Trophoblast cell (in vitro differentiated cells and primary cell): ENCODE measurements around the gene INSM2. TPM values are rescaled to one million over a fixed set of nuclear protein-coding genes. Genes with fewer than 3 reads are reported as not detected.

Source experiments
- DNase-seq, 2 donors: peaks; one replicate each; pipeline ENCODE4 v3.0.0-alpha.2; 2016
- H2AFZ ChIP-seq: 2 replicates; pipeline ENCODE4 v1.6.1; 2013; ENCODE audit warnings: low read length, moderate library complexity, mild to moderate bottlenecking; ENCODE audit not compliant: insufficient read depth, poor library complexity
- H2AK5ac ChIP-seq: 2 replicates; pipeline ENCODE4 v1.6.1; 2013; ENCODE audit warnings: mild to moderate bottlenecking, low read length
- H2BK120ac ChIP-seq: 2 replicates; pipeline ENCODE4 v1.6.1; 2013; ENCODE audit warnings: low read length, mild to moderate bottlenecking, moderate library complexity; ENCODE audit not compliant: insufficient read depth, poor library complexity
- H2BK12ac ChIP-seq: 2 replicates; pipeline ENCODE4 v1.6.1; 2013; ENCODE audit warnings: mild to moderate bottlenecking, low read length, moderate library complexity
- H2BK5ac ChIP-seq: 2 replicates; pipeline ENCODE4 v1.6.1; 2013; ENCODE audit warnings: low read length, low read depth, moderate library complexity, mild to moderate bottlenecking; ENCODE audit not compliant: poor library complexity
- H3K14ac ChIP-seq: 2 replicates; pipeline ENCODE4 v1.6.1; 2013; ENCODE audit warnings: mild to moderate bottlenecking, low read length
- H3K18ac ChIP-seq: 2 replicates; pipeline ENCODE4 v1.6.1; 2013; ENCODE audit warnings: mild to moderate bottlenecking, low read length
- H3K23ac ChIP-seq: 2 replicates; pipeline ENCODE4 v1.6.1; 2013; ENCODE audit warnings: low read length
- H3K27ac ChIP-seq: 2 replicates; pipeline ENCODE4 v1.5.1; 2013; ENCODE audit warnings: low read depth, mild to moderate bottlenecking, inconsistent platforms, low read length, moderate library complexity
- H3K27me3 ChIP-seq: 2 replicates; pipeline ENCODE4 v1.6.1; 2013; ENCODE audit warnings: inconsistent platforms, mild to moderate bottlenecking, low read length, moderate library complexity; ENCODE audit not compliant: insufficient read depth
- H3K36me3 ChIP-seq, 2 experiments: 1 replicate in 1 of 2; 2 replicates in 1 of 2; pipeline ENCODE4 v1.6.1; 2013; ENCODE audit warnings: low read length in 2 of 2, mild to moderate bottlenecking in 2 of 2, moderate library complexity in 1 of 2; ENCODE audit not compliant: insufficient read depth in 2 of 2, control insufficient read depth in 1 of 2
- H3K4ac ChIP-seq: 2 replicates; pipeline ENCODE4 v1.6.1; 2013; ENCODE audit warnings: low read depth, mild to moderate bottlenecking, low read length, moderate library complexity
- H3K4me1 ChIP-seq, 2 experiments: 1 replicate in 1 of 2; 2 replicates in 1 of 2; pipeline ENCODE4 v1.6.1; 2013; ENCODE audit warnings: low read length in 2 of 2, mild to moderate bottlenecking in 2 of 2, moderate library complexity in 1 of 2; ENCODE audit not compliant: insufficient read depth in 2 of 2, control insufficient read depth in 1 of 2
- H3K4me2 ChIP-seq: 2 replicates; pipeline ENCODE4 v1.6.1; 2013; ENCODE audit warnings: inconsistent platforms, mild to moderate bottlenecking, low read length, moderate library complexity
- H3K4me3 ChIP-seq: 2 replicates; pipeline ENCODE4 v1.5.1; 2013; ENCODE audit warnings: mild to moderate bottlenecking, low read depth, low read length, inconsistent platforms
- H3K79me1 ChIP-seq: one replicate; pipeline ENCODE4 v1.6.1; 2013; ENCODE audit warnings: low read length
- H3K79me2 ChIP-seq: 2 replicates; pipeline ENCODE4 v1.6.1; 2013; ENCODE audit warnings: low read length, mild to moderate bottlenecking; ENCODE audit not compliant: control insufficient read depth, insufficient read depth, poor library complexity
- H3K9ac ChIP-seq: 2 replicates; pipeline ENCODE4 v1.6.1; 2013; ENCODE audit warnings: mild to moderate bottlenecking, low read length
- H3K9me3 ChIP-seq: 2 replicates; pipeline ENCODE4 v1.6.1; 2013; ENCODE audit warnings: low read depth, mild to moderate bottlenecking, control low read depth, inconsistent platforms, low read length; ENCODE audit not compliant: insufficient read depth
- H4K12ac ChIP-seq: 2 replicates; pipeline ENCODE4 v1.6.1; 2013; ENCODE audit warnings: low read depth, mild to moderate bottlenecking, low read length, moderate library complexity
- H4K8ac ChIP-seq: 2 replicates; pipeline ENCODE4 v1.6.1; 2013; ENCODE audit warnings: low read depth, mild to moderate bottlenecking, low read length, moderate library complexity
- H4K91ac ChIP-seq: one replicate; pipeline ENCODE4 v1.6.1; 2013; ENCODE audit warnings: low read depth, mild to moderate bottlenecking, low read length, moderate library complexity
- WGBS: extraction: QIAGEN DNeasy Blood & Tissue Kit; methylation state at CpG from one replicate; pipeline ENCODE4 v1.1.7; 2013; ENCODE audit warnings: missing lambda C conversion rate; ENCODE audit not compliant: insufficient read length, insufficient coverage; ENCODE audit errors: extremely low coverage; 5-methylcytosine and 5-hydroxymethylcytosine counted together
- polyA plus RNA-seq: library from polyadenylated mRNA; stranded (reverse); fragments of 200-250 nt; gene quantifications from 2 replicates; pipeline ENCODE4 v1.2.3, GENCODE V29; 2013

The INSM2 gene
- polyA plus RNA-seq = 0.01 TPM in 1 of 2 replicates, not detected in the other

GRCh38 chr14:35533357-35534207, at the start of gene INSM2:
Gene INSM2 (plus strand): TSS chr14:35534164. CDS start chr14:35534253, 89 bp downstream.
- Histone ChIP-seq H3K9me3 (peaks cover 3% of the 10 kb centered on the region), H3K27ac (no peak within 1 kb of the TSS), H2AFZ (peak within 1 kb of the TSS; percentile 76), H3K18ac (no peak within 1 kb of the TSS), H3K27me3 (peaks cover 36% of the 10 kb centered on the region), H2AK5ac (no peak within 1 kb of the TSS), H3K79me2 (no peaks in the 10 kb centered on the region), H3K9ac (no peak within 1 kb of the TSS), H3K14ac (no peak within 1 kb of the TSS), H2BK12ac (no peak within 1 kb of the TSS), H2BK5ac (no peak within 1 kb of the TSS), H4K91ac (no peak within 1 kb of the TSS), H3K23ac (no peak within 1 kb of the TSS), H3K4ac (no peak within 1 kb of the TSS), H4K8ac (no peak within 1 kb of the TSS), H2BK120ac (no peak within 1 kb of the TSS), H3K4me3 (peak within 1 kb of the TSS; percentile 69), H3K4me1 (peaks cover 14 to 20% of the 10 kb centered on the region in 2 experiments), H3K4me2 (peak within 1 kb of the TSS; percentile 93), H3K79me1 (no peaks in the 10 kb centered on the region), H4K12ac (no peak within 1 kb of the TSS), H3K36me3 (no peaks in the 10 kb centered on the region)
- WGBS = no CpG with 5 or more reads among the region's 100 CpGs
- DNase-seq = peak; percentile 54 to 74

GRCh38 chr14:35492569-35493014, 41.4 kb upstream of the INSM2 start:
- no peak overlapping the region for H4K8ac ChIP-seq
- H3K4me2 ChIP-seq = no peak overlapping the region
- no peak overlapping the region for H2AK5ac ChIP-seq
- H4K12ac ChIP-seq = no peak overlapping the region
- H3K79me1 ChIP-seq = no peaks in the 10 kb centered on the region
- no peaks in the 10 kb centered on the region for H3K79me2 ChIP-seq
- H2BK12ac ChIP-seq = no peak overlapping the region
- no peak overlapping the region for H3K14ac ChIP-seq
- no peaks in the 10 kb centered on the region for H3K27me3 ChIP-seq
- no peak for DNase-seq
- H3K9me3 ChIP-seq = peaks cover 3% of the 10 kb centered on the region
- H2BK5ac ChIP-seq = no peak overlapping the region
- H3K4me3 ChIP-seq = no peak overlapping the region
- no peaks in the 10 kb centered on the region for H3K36me3 ChIP-seq
- H3K9ac ChIP-seq = no peak overlapping the region
- no peak overlapping the region for H3K23ac ChIP-seq
- no peak overlapping the region for H2BK120ac ChIP-seq
- H3K4ac ChIP-seq = no peak overlapping the region
- no peaks in the 10 kb centered on the region for H3K4me1 ChIP-seq
- H2AFZ ChIP-seq = no peak overlapping the region
- H3K18ac ChIP-seq = no peak overlapping the region
- no peak overlapping the region for H4K91ac ChIP-seq
- no peak overlapping the region for H3K27ac ChIP-seq

- Histone ChIP-seq H3K79me2 (no peaks in the 10 kb centered on the region), H3K18ac (no peak overlapping the region), H3K4me3 (no peak overlapping the region), H2AFZ (no peak overlapping the region), H4K8ac (no peak overlapping the region), H2BK5ac (no peak overlapping the region), H3K4ac (no peak overlapping the region), H3K4me2 (no peak overlapping the region), H3K9me3 (peaks cover under 1% of the 10 kb centered on the region), H3K14ac (no peak overlapping the region), H2BK120ac (no peak overlapping the region), H4K12ac (no peak overlapping the region), H2BK12ac (no peak overlapping the region), H4K91ac (no peak overlapping the region), H3K9ac (no peak overlapping the region), H3K36me3 (no peaks in the 10 kb centered on the region), H3K27ac (no peak overlapping the region), H3K79me1 (no peaks in the 10 kb centered on the region), H3K27me3 (no peaks in the 10 kb centered on the region), H3K23ac (no peak overlapping the region), H2AK5ac (no peak overlapping the region), H3K4me1 (no peaks in the 10 kb centered on the region)
- DNase-seq = no peak
These were observed 38.7 kb upstream of the INSM2 start for GRCh38 chr14:35495278-35495677.

GRCh38 chr14:35499180-35499579, 34.8 kb upstream of the INSM2 start:
- no peak overlapping the region for H3K14ac ChIP-seq
- no peak overlapping the region for H3K4me2 ChIP-seq
- H3K23ac ChIP-seq = no peak overlapping the region
- no peaks in the 10 kb centered on the region for H3K79me1 ChIP-seq
- no peak overlapping the region for H4K8ac ChIP-seq
- H3K9ac ChIP-seq = no peak overlapping the region
- no peak overlapping the region for H2AFZ ChIP-seq
- H2BK120ac ChIP-seq = no peak overlapping the region
- H3K4me1 ChIP-seq = no peaks in the 10 kb centered on the region
- no peak overlapping the region for H3K4ac ChIP-seq
- H3K27me3 ChIP-seq = no peaks in the 10 kb centered on the region
- H3K79me2 ChIP-seq = no peaks in the 10 kb centered on the region
- H4K12ac ChIP-seq = no peak overlapping the region
- H2AK5ac ChIP-seq = no peak overlapping the region
- H2BK12ac ChIP-seq = no peak overlapping the region
- H3K9me3 ChIP-seq = no peaks in the 10 kb centered on the region
- H3K27ac ChIP-seq = no peak overlapping the region
- H2BK5ac ChIP-seq = no peak overlapping the region
- H3K18ac ChIP-seq = no peak overlapping the region
- no CpG with 5 or more reads among the region's 2 CpGs for WGBS
- no peaks in the 10 kb centered on the region for H3K36me3 ChIP-seq
- H4K91ac ChIP-seq = no peak overlapping the region
- no peak for DNase-seq
- H3K4me3 ChIP-seq = no peak overlapping the region
